AG04450 (cell line): ENCODE measurements around the gene MYMK. TPM values are rescaled to one million over a fixed set of nuclear protein-coding genes. Genes with fewer than 3 reads are reported as not detected.
A peak's percentile ranks its signal among the peaks of the same experiment; 100 is the strongest.

ENCODE experiments used
- CTCF ChIA-PET: fragments of 300-600, 350-600 bp; formaldehyde crosslinking; extraction: SDS; loops from one replicate; lab custom pipeline; 2022; ENCODE audit warnings: antibody characterized with exemption, inconsistent platforms; lab: Charles Lee
- POLR2A ChIA-PET: fragments of 350-600 bp; formaldehyde crosslinking; extraction: SDS; loops from one replicate; lab custom pipeline; 2021; ENCODE audit warnings: antibody characterized with exemption, inconsistent platforms; lab: Yijun Ruan, JAX
- DNase-seq: peaks from one replicate; pipeline ENCODE4 v3.0.0-alpha.2; 2011; ENCODE audit warnings: low read depth, low spot score
- H3K27ac ChIP-seq: one replicate; pipeline ENCODE4 v1.5.1; 2012; ENCODE audit warnings: low read depth, low read length, control low read depth
- H3K27me3 ChIP-seq: one replicate; pipeline ENCODE4 v1.6.0; 2012; ENCODE audit warnings: low read length; ENCODE audit not compliant: control insufficient read depth, insufficient read depth
- H3K4me3 ChIP-seq: 2 replicates; pipeline ENCODE4 v1.5.1; 2011; ENCODE audit warnings: mild to moderate bottlenecking, low read depth, low read length, control low read depth
- H3K9me3 ChIP-seq: 2 replicates; pipeline ENCODE4 v1.5.1; 2012; ENCODE audit warnings: low read length; ENCODE audit not compliant: control insufficient read depth, insufficient read depth
- CTCF ChIP-seq: IDR thresholded peaks from 2 replicates; pipeline ENCODE4 v1.5.1; 2011; ENCODE audit warnings: low read depth, low read length, control low read depth, inconsistent platforms
- polyA plus RNA-seq: library from polyadenylated mRNA; depleted of rRNA; stranded (reverse); fragments of >200 nt; gene quantifications from 2 replicates; pipeline ENCODE4 v1.2.3, GENCODE V29; 2011

The MYMK gene
- polyA plus RNA-seq, 1 experiment: not detected

GRCh38 chr9:133558191-133559126 is 33.7 kb upstream of the MYMK start:
- ChIA-PET POLR2A (no interaction called here), CTCF (no interaction called here)
- peak overlapping the region; percentile 61 for H3K27ac ChIP-seq
- peak overlapping the region; percentile 7; the same call in 1 of the 2 replicates for H3K4me3 ChIP-seq
- H3K9me3 ChIP-seq: no peaks in the 10 kb centered on the region; the same call in 1 of the 2 replicates
- TF ChIP-seq CTCF: no peak
- peak; percentile 51 for DNase-seq
- peaks cover 8% of the 10 kb centered on the region for H3K27me3 ChIP-seq

GRCh38 chr9:133557581-133557980 is 32.8 kb upstream of the MYMK start:
- no peak for DNase-seq
- Histone ChIP-seq H3K9me3 (no peaks in the 10 kb centered on the region; the same call in 1 of the 2 replicates), H3K4me3 (no peak overlapping the region), H3K27ac (peak overlapping the region; percentile 61), H3K27me3 (peaks cover 9% of the 10 kb centered on the region)
- ChIA-PET CTCF (no interaction called here), POLR2A (no interaction called here)
- TF ChIP-seq CTCF: no peak

- Histone ChIP-seq H3K27ac (no peak overlapping the region), H3K27me3 (peaks cover 13% of the 10 kb centered on the region), H3K4me3 (no peak overlapping the region), H3K9me3 (no peaks in the 10 kb centered on the region; the same call in 1 of the 2 replicates)
- TF ChIP-seq CTCF: no peak
- ChIA-PET POLR2A (no interaction called here), CTCF (no interaction called here)
- no peak for DNase-seq
These were observed 31.6 kb upstream of the MYMK start for GRCh38 chr9:133556354-133556753.

GRCh38 chr9:133554729-133555128 is 30.0 kb upstream of the MYMK start:
- TF ChIP-seq CTCF: no peak
- DNase-seq: no peak
- ChIA-PET POLR2A (no interaction called here), CTCF (no interaction called here)
- no peak overlapping the region for H3K27ac ChIP-seq
- no peak overlapping the region for H3K4me3 ChIP-seq
- H3K9me3 ChIP-seq: no peaks in the 10 kb centered on the region; the same call in 1 of the 2 replicates
- peaks cover 21% of the 10 kb centered on the region for H3K27me3 ChIP-seq
